Posterior cingulate gyrus (tissue), 11 donors: ENCODE data around the gene TCIRG1.

Source experiments
- DNase-seq, 10 donors: peaks; one replicate each; pipeline versions ENCODE4 v3.0.0 to v3.0.0-alpha.2; 2020 to 2021; ENCODE audit warnings: mixed read lengths in 3 of 10
- intact Hi-C: fragments of 100-400 bp; cut with DNase I; formaldehyde crosslinking; loops from one replicate; pipeline ENCODE4 v1.15.1; 2023

TCIRG1 gene

DNA sequence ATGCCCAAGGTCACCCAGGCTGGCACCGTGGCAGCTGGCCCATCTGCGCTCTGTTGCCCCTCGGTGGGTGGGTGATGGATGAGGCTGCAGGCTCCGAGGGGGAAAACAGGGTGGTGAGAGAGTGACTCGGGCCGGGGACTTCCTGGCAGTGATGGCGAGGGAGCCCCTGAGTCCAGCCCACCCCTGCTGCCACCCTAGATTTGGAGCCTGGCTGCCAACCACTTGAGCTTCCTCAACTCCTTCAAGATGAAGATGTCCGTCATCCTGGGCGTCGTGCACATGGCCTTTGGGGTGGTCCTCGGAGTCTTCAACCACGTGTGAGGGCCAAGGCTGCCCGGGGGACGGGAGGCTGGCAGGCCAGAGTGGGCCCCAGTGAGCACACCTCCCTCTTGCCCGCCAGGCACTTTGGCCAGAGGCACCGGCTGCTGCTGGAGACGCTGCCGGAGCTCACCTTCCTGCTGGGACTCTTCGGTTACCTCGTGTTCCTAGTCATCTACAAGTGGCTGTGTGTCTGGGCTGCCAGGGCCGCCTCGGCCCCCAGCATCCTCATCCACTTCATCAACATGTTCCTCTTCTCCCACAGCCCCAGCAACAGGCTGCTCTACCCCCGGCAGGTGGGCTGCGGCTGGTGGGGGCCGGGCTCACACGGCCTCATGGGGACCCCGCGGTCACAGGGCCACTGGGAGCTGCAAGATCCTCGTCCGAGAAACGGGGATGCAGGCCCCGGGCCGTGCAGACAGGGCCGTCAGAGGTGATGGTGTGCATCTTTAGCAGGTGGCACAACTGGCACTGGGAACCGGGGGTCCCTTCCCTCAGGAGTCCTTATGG lies 10.1 kb downstream of the TCIRG1 start:
- intact Hi-C loops: no loop called here
- peak in 2 of 10 donors; percentile 77 to 81 for DNase-seq

DNA sequence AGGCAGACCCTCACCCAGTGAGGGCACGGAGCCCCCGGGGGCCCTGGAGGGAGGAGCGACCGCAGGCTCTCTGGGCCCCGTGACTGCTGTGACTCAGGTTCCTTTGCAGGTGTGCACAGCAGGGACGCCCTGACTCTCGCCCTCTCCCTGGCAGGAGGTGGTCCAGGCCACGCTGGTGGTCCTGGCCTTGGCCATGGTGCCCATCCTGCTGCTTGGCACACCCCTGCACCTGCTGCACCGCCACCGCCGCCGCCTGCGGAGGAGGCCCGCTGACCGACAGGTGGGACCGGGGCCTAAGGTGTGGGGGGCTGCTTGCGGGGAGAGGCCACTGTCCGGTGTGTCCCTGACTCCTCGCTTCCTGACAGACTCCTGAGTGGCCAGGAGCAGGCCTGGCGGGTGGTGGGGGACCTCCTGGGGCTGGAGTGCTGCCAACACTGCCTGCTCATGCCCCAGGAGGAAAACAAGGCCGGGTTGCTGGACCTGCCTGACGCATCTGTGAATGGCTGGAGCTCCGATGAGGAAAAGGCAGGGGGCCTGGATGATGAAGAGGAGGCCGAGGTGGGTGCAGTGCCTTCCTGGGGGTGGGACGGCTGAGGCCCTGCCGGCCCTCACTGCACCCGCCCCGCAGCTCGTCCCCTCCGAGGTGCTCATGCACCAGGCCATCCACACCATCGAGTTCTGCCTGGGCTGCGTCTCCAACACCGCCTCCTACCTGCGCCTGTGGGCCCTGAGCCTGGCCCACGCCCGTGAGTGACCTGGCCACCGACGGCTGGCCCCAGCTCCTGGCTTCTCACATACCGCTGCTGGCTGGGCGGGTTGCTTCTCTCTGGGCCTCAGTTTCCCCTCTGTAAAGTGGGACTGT lies 10.9 kb downstream of the TCIRG1 start:
- peak in 1 of 10 donors; percentile 81 for DNase-seq
- intact Hi-C loops: no loop called here

DNA sequence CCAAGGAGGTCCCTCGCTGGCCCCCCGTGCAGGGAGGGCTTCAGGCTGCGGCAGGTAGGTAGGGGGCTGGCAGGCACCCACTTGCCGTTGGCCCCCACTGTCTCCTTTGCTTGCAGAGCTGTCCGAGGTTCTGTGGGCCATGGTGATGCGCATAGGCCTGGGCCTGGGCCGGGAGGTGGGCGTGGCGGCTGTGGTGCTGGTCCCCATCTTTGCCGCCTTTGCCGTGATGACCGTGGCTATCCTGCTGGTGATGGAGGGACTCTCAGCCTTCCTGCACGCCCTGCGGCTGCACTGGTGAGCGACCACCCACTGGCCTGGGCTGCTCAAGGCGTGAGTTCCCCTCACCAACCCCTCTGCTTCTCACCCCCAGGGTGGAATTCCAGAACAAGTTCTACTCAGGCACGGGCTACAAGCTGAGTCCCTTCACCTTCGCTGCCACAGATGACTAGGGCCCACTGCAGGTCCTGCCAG lies 11.6 kb downstream of the TCIRG1 start:
- peak in 1 of 10 donors; percentile 44 for DNase-seq
- intact Hi-C loops: no loop called here

DNA sequence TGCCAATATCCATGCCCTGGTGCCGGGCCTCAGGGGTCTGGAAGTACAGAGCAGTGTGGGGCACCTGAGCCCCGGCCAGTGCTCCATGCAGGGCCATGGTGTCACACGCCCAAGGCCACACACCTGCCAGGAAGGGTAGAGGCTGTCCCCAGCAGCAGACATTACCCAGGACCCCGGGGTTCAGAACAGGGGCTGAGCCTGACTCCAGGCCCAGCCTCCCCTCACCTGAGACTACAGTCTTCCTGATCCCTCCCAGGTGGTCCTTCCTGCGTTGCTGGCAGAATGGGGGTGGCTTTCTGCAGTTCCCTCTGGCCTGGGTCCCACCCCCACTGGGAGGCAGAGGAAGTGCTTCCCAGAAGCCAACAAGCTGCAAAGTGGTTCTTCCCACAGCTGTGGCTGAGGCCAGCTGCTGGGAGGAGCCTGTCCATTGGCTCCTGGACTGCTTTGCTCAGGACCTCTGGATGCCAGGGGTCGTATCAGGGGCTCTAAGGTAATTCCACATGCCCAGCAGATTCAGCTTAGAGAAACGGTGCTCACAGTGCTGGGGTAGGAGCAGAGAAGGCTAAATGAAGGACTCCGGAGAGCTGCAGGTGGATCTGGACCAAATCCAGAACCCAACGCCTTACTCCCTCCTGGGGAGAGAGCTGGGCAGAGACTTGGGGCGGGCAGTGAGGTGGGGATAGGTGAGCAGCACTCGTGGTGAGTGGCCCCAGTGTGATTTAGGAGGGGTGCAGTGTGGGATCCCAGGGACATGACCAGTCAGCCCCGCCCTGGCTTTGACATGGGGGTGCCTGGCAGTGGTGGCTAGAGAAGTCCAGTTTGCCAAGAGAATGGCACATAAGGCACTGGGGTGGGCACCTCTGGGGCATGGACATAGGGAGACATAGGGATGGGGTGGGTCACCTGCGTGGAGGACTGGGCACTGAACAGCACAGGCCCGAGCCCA lies 12.6 kb downstream of the TCIRG1 start:
- intact Hi-C loops: no loop called here
- peak in 1 of 10 donors; percentile 79 for DNase-seq

DNA sequence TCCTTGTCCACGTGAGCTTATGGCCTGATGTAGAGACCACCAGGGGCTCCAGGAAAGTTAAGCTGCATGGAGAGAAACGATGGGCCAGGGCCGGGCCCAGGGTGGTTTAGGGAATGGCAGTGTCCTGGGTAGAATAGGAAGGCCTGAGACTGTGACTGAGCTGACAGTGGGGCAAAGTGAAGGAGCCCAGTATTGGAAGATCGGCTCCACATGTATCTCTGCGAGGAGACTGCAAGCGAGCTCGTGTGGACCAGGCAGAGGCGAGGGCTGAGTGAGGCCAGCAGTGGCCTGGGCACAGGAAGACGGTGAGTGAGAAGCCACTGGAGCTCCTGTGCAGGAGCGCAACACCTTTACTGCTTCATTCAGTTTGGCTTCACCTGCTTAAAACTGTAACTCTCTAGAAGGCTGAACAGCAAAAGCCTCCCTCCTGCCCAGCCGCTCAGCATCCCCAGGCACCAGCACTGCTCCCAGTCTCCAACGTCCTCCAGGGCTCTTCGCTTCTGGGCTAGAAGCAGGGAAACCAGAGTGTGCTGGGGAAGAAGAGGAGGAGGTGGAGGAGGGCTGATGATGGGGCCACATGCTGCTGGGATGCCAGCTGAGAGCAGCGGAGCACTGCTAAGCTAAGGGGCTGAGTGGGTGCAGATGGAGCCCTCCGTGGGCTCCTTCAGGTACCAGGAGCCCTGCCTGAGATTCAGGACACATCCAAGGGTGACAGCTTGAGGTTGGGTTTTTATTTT lies 13.5 kb downstream of the TCIRG1 start:
- intact Hi-C loops: no loop called here
- DNase-seq: peak in 1 of 10 donors; percentile 82

DNA sequence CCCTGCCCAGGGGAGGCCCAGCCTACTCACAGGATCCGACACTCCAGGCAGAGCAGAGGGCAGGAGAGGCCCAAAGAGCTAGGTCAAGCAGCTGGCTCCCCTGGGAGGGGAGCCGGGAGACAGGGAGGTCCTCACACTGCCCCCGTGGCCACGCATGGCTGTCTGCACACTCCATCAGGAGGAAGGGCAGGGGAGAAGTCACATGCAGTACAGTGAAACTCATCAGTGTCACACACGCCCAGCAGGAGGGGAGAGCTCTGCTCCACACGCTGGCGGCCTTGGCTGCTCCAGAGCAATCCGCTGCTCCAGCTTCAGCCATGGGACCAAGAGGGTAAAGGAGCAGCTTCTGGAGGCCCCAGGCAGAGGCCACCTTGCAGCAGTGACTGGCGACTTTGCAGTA lies 14.3 kb downstream of the TCIRG1 start:
- intact Hi-C loops: no loop called here
- DNase-seq: peak in 1 of 10 donors; percentile 58

DNA sequence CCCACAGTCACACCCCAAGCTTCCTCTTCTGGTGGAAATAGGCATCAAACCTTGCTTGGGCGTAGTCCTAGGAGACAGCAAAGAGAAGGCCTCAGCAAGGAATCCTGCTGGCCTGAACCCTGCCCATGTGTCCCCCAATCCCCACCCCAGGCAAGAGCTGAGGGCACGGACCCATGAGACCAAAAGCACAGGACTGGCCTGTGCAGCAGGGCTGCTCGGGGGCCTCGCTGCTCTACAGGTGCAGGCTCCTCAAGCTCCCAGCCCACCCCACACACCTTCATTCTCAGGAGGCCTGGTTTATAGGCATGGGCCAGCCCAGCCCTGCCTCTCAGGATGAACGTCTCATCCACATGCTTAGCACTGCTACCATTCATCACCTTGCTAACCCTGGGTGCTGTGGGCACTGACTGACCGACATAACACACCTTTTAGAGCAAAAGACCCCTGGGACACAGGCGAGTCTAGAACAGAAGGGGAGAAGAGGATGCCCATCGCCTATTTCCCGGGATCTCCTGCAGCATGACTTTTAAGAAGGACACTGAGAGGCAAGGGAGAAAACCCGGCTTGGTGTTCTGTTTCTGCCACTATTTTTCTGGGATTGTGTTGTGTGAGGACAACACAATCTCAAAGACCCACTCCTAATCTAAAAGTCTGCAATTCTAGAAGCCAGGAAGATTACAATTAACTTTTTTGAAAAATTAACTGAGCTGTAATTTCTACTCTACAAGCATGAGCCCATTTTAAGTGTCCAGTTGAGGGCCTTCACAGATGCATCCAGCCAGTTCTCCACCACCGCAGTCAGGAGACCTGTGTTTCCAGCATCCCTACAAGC lies 15.4 kb downstream of the TCIRG1 start:
- intact Hi-C loops: no loop called here
- DNase-seq: peak in 1 of 10 donors; percentile 57

DNA sequence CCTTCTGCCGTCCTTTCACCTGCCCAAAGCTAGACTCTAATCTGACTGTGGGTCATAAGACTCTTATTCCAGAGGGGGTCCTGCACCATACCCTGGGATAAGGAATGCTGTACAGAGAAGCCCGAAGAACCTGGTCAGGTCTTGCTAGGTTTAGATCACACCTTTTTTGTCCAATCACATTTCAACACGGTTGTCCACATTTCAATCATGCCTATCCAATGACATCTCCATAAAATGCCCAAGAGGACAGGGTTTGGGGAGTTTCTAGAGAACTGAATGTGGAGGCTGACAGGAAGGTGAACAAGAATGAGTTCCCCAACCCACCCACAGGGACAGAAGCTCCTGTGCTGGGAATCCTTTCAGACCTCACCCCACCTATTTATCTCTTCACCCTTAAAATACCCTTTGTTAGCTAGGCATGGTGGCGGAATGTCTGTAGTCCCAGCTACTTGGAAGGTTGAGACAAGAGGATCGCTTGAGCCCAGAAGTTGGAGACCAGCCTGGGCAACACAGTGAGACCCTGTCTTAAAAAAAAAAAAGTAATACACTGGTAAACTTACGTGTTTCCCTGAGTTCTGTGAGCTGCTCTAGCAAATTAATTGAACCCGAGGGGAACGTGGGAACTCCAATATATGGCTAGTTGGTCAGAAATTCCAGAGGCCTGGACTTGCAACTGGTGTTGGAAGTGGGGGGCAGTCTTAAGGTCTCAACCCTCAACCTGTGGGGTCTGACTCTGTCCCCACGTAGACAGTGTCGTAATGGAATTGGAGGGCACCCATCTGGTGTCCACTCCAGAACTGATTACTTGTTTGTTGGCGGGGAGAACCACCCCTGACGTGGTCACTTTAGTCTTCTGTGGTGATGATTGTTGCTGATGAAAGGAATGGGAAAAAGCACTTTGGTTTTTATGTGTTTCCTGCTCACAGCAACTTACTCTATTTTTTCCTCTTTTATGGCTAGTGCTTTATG lies 17.8 kb downstream of the TCIRG1 start:
- intact Hi-C loops: no loop called here
- DNase-seq: peak in 1 of 10 donors; percentile 60

DNA sequence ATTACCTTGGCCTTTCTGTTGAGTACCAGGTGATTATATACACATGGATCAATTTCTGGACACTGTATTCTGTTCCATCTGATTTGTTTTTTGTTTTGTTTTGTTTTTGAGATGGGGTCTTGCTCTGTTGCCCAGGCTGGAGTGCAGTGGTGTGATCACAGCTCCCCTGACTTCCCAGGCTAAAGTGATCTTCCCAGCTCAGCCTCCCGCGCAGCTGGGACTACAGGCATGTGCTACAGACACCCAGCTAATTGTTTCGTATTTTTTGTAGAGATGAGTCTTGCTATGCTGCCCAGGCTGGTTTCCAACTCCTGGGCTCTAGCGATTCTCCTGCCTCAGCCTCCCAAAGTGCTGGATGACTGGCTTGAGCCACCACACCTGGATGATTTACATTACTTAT lies 19.0 kb downstream of the TCIRG1 start:
- DNase-seq: peak in 1 of 10 donors; percentile 40
- intact Hi-C loops: no loop called here

DNA sequence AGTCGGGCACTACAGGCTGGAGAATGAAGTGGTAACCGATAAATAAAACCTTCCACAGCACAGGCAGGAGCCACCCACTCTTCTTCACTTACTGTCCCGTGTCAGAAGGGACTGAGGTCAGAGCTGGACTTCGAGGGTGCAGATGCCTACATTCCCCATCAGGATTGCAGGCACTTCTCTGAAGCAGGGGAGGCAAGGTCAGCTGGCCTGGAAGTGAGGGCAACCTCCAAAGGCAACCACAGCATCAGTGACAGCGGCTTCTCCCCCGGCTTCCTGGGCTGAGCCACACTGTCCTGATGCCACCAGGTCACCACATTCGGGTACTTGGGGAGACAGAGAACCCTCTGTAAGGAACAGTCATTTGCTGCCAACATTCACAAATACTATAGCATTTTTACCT lies 22.7 kb downstream of the TCIRG1 start:
- no peak for DNase-seq
- intact Hi-C loops: no loop called here

DNA sequence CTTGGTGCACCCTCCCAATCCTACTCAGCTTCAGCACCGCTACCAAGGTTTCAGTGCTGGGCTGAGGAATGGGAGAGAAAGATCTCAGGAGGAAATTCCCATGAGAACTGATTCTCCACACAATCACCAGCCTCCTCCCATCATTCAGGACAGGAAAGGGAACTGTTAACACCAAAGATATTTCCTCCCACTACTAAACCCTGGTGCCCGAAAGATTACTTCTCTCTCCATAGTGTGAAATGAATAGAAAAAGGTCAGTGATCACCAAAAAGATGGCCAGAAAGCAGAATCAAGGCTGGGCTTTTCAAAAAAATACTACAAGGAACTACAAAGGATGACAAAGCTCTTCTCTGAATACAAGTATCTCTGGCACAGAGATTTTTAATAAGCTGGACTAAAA lies 26.1 kb downstream of the TCIRG1 start:
- intact Hi-C loops: no loop called here
- no peak for DNase-seq

DNA sequence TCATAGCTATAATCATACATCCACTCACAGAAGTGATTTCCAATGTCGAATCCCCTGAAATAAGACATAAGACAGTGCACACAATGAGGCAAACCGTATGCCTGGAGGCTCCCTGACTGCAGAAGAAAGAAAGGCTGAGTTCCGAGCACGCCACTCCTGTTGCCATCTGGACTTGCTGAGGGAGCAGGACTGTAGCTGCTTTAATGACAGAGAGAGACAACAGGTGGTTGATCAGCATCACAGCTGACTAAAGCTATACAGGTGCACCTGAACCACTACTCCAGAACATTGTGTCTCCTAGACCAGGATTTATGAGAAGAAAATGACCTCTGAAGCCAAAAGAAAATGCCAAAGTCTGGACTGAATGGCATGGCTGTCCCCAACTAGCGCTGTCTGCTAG lies 27.0 kb downstream of the TCIRG1 start:
- no peak for DNase-seq
- intact Hi-C loops: no loop called here

DNA sequence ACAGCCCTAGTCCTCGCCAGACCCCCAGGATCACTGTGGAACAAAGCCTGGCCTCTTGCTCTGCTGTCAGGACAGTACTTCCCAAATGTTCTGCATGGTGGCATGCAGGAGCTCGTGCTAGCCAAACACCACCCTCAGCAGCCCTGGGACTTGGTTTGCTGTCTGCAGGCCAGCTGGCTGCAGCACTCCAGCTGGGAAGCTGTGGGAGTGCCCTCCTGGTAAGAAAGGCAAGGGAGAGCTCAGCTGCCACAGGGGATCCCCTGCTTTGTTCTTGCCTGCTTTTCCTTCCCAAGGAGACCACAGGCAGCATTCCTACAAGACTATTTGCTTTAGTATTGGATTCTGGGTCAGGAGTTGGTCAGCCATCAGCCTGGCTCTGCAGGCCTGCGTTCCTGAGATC lies 27.9 kb downstream of the TCIRG1 start:
- peak in 6 of 10 donors; percentile 30 to 93 (median 46) for DNase-seq
- intact Hi-C loops: no loop called here

DNA sequence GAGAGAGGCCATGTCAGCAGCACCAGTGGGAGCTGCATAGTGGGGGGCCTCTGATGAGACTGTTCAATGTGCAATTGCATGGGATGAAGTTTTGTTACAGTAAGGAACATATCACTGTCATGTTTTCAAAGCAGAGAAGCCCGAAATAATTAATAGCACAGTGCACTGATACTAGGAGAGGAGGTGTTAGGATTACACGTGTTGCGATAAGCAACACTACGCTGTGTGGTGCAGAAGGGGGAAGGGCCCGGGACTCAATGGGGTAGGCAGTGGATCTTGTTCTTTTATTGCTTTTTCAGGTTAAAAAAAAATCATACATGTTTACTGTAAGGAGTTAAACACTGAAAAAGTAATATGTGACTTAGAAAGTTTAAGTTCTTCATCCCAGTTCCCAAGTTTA lies 29.2 kb downstream of the TCIRG1 start:
- no peak for DNase-seq
- intact Hi-C loops: no loop called here

DNA sequence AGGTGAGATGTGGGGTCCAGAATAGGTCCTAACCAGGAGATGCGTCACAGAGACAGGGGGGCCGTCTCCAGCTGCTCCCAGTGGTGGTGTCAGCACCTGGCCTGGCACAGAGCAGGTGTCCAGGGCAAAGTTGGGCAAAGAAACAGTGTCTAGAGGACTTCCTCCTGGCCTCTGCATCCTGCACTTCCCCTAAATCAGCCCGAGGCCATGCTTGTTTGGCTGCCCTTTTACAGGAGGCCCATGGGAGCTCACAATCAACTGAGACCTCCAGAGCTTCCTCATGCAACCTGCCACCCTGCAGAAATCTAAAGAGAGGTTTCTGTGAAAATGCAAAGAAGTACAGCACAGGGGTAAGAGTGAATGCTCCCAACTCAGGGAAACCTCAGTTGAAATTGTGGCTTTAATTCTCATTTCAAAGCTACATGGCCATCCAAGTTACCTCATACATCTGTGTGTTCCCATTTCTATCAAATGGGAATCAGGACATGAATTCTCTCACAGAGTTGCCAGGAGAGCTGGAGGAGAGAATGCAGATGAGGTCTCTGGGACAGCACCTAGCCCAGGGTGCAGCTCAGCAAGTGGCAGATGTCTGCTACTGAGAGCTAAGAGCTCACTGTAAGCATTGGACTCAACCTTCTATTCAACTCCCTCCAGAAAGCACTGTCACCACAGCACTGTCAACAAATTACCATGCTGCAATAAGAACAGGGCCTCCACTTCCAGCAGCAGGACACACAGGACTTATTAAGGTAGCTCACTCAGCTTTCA lies 32.6 kb downstream of the TCIRG1 start:
- DNase-seq: no peak
- intact Hi-C loops: no loop called here

DNA sequence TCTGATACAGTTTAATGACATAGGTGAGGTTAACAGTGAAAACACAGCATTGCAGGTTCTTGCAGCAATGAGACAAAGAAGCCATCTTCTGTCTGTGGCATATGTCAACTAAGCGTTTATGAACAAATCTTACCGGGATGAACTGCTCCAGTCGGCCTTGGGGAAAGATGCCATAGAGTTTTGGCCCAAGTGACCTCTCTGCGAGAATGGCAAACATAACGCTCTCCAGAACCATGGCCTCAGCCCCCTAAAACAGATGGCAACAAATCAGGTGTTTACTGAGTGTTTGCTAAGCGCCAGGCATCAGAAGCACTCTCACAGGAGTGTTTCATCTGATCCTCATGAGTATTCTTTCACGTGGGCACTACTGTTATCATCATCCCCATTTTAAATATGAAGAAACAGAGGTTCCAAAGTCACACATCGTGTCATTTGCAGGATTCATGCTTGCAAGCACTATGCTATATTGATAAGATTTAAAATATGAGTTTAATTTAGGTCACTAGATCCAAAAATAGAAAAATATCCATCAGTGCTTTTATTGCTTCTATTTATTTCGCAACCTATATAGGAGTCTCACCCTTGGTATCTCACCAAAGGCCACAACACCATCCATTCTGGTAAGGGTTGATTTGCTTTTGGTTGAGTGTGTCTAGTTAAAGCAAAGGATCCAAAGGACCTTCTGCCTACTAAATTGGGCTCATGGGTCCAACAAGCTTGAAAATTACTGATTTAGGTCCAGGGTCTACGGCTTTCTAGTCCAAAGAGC lies 35.9 kb downstream of the TCIRG1 start:
- intact Hi-C loops: no loop called here
- no peak for DNase-seq
